ENCODE measurements around the gene CTAGE1.

DNA sequence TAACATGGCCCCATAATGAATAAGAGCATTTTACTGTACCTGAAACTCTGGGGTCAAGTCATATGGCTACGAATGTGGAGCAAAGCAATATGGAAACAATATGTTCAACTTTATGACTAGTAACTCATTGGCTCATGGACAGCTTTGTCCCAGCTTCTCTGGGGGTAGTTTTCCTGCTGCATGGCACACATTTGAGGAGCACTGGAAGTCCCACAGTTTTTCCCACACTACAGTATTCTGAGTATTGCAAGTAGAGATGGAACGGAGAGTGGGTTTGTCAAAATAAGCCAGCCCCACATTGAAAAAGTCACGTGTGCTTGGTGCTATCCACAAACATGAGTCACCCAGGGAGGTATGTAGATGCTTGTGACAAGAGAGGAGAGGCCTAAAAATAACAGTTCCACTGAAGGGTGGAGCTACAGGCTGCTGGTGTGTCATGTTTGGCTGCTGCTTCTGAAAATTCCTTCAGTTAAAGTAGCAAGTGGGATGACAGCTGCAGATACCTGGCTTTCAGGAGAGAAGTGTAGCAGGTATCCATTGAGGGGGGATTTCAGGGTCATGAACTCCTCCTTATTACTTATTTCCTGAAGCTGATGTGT lies 48.2 kb upstream of the CTAGE1 start:
- TF ChIP-seq CTCF (conservative IDR thresholded peaks at IDR 0.05; ENCODE audit: low read length) (no peak), EZH2phosphoT487 (IDR thresholded peaks at IDR 0.05; ENCODE audit: borderline replicate concordance) (no peak)
